ENCODE data around the gene IL27RA. TPM values are rescaled to one million over a fixed set of nuclear protein-coding genes. Genes with fewer than 3 reads are reported as not detected.

IL27RA gene
- polyA plus RNA-seq, 2 of the 4 experiments (the other 2 are of a cell fraction): 3.0 to 4.5 TPM

- TF ChIP-seq RFX5 (IDR thresholded peaks at IDR 0.05) (peak; percentile 61; the same call in 1 of the 2 replicates), MAZ (IDR thresholded peaks at IDR 0.05; ENCODE audit: borderline replicate concordance, low read depth, low read length) (0 out of 2 replicates have a peak, but pooled peaks have one; percentile 36), JUN (IDR thresholded peaks at IDR 0.05) (0 out of 5 replicates have a peak, but pooled peaks of 1 of the 2 experiments have one; percentile 1), FOSB (CRISPR knock-in tag; IDR thresholded peaks at IDR 0.05) (no peak), ELK1 (IDR thresholded peaks at IDR 0.05; ENCODE audit: low read depth, low read length) (no peak), MAFK (IDR thresholded peaks at IDR 0.05; ENCODE audit: partially characterized antibody) (no peak), TP53 (CRISPR knock-in tag; IDR thresholded peaks at IDR 0.05) (no peak), NFE2L2 (conservative IDR thresholded peaks at IDR 0.05; ENCODE audit: low read length) (no peak), PBX3 (IDR thresholded peaks at IDR 0.05) (peak; percentile 99)
These were observed 25.3 kb upstream of the IL27RA start, which contains the start of gene RFX1 (continued) for GRCh38 chr19:14006085-14006765.

GRCh38 chr19:14006766-14007562, 24.6 kb upstream of the IL27RA start:
- H3K4me3 ChIP-seq: peak overlapping the region; percentile 74
- H3K4me2 ChIP-seq: peak overlapping the region; percentile 71
- DNase-seq (ENCODE audit: low read depth in 1 of 2, low spot score in 1 of 2) (peak in 1 of 2 experiments; percentile 36), FAIRE-seq (no peak), ATAC-seq (peak; percentile 64 to 68)
- H3K4me1 ChIP-seq: peaks cover 14% of the 10 kb centered on the region; the same call in 1 of the 3 replicates
- H3K27ac ChIP-seq: peak overlapping the region; percentile 91 to 100
- TF ChIP-seq FOSL2 (IDR thresholded peaks at IDR 0.05) (no peak), FOSL2 (CRISPR knock-in tag; IDR thresholded peaks at IDR 0.05) (peak; percentile 89), ZSCAN20 (CRISPR knock-in tag; IDR thresholded peaks at IDR 0.05) (no peak), HOXB5 (CRISPR knock-in tag; IDR thresholded peaks at IDR 0.05) (no peak), SMC3 (IDR thresholded peaks at IDR 0.05) (no peak), RNF2 (IDR thresholded peaks at IDR 0.05; ENCODE audit: borderline replicate concordance, low read depth) (no peak), NR3C1 (IDR thresholded peaks at IDR 0.05) (no peak), POLR2A (IDR thresholded peaks at IDR 0.05; ENCODE audit: low read length) (no peak; the same call in none of the 2 replicates), PHF8 (IDR thresholded peaks at IDR 0.05; ENCODE audit: borderline replicate concordance, low read depth) (peak; percentile 83), E2F6 (IDR thresholded peaks at IDR 0.05; ENCODE audit: borderline replicate concordance, low read depth) (peak; percentile 32), ZC3H11A (IDR thresholded peaks at IDR 0.05) (no peak), ESRRA (IDR thresholded peaks at IDR 0.05; ENCODE audit: borderline replicate concordance, low read length) (0 out of 2 replicates have a peak, but pooled peaks have one; percentile 27), FOXS1 (CRISPR knock-in tag; IDR thresholded peaks at IDR 0.05) (no peak), HOXB13 (CRISPR knock-in tag; IDR thresholded peaks at IDR 0.05; ENCODE audit: low read depth) (no peak), HEYL (CRISPR knock-in tag; IDR thresholded peaks at IDR 0.05) (no peak), CTCF (IDR thresholded peaks at IDR 0.05) (no peak), ELK1 (IDR thresholded peaks at IDR 0.05; ENCODE audit: low read depth, low read length) (no peak), JUN (IDR thresholded peaks at IDR 0.05) (peak in 1 of 2 experiments; percentile 64; a peak in 2 of 5 replicates), MAX (IDR thresholded peaks at IDR 0.05) (peak; percentile 42; the same call in 1 of the 2 replicates), POLR2AphosphoS2 (conservative IDR thresholded peaks at IDR 0.05; ENCODE audit: low read length) (no peak), BCL3 (IDR thresholded peaks at IDR 0.05) (no peak)
- no peaks in the 10 kb centered on the region for H3K9me3 ChIP-seq
- CTCF ChIA-PET: interaction anchor here (0.7 to 1.6 kb wide), 7 partner anchors 17 to 126 kb away, joined by 3 to 5 read pairs (median 3); partner anchors contain the start of genes IL27RA and MISP3
- 21% methylated on average over 12 of the region's 56 CpGs for WGBS (ENCODE audit: missing lambda C conversion rate)
- POLR2A ChIA-PET: interaction anchor here (0.8 to 1.8 kb wide), 4 partner anchors 17 to 65 kb away, joined by 3 to 6 read pairs (median 5); partner anchors contain the start of genes IL27RA and MISP3

Measured in A549 (cell line).